ENCODE data around the gene GPR62. TPM values are rescaled to one million over a fixed set of nuclear protein-coding genes. Genes with fewer than 3 reads are reported as not detected.

Gene GPR62
- total RNA-seq, 2 experiments from 2014 or later, result not detected

- intact Hi-C loops (cut with micrococcal nuclease; ENCODE audit: unreplicated experiment), result no loop called here
- BruUV-seq (replicated peaks), result no TSS peak
Observed at GRCh38 chr3:51982838-51983577, 27.8 kb downstream of the GPR62 start, which contains the start of gene ACY1. Gene ACY1, plus strand, starts transcription at chr3:51983535. Its CDS starts 530 bp downstream, at chr3:51984065.

GRCh38 chr3:51983578-51984268, 28.5 kb downstream of the GPR62 start:
- Histone ChIP-seq H3K4me3 (ENCODE audit: low read depth, low read length, poor library complexity, severe bottlenecking) (peak overlapping the region; percentile 48), H3K4me2 (ENCODE audit: low read length) (peak overlapping the region; percentile 57; the same call in 1 of the 2 replicates), H2AFZ (ENCODE audit: low read length) (0 out of 2 replicates have a peak overlapping the region, but pooled peaks have one; percentile 28), H4K20me1 (ENCODE audit: insufficient read depth, low read length) (no peaks in the 10 kb centered on the region), H3K9me3 (ENCODE audit: low read length) (no peaks in the 10 kb centered on the region), H3K9me2 (ENCODE audit: insufficient read depth, low read length) (no peaks in the 10 kb centered on the region), H3K27ac (ENCODE audit: low read depth, low read length, poor library complexity, severe bottlenecking) (no peak overlapping the region), H3K4me1 (ENCODE audit: insufficient read depth, low read length, poor library complexity, severe bottlenecking) (peaks cover 8% of the 10 kb centered on the region), H3K36me3 (ENCODE audit: insufficient read depth, low read length) (no peaks in the 10 kb centered on the region), H3K79me2 (ENCODE audit: insufficient read depth, low read depth, low read length) (no peaks in the 10 kb centered on the region)
- TF ChIP-seq CTCF (conservative IDR thresholded peaks at IDR 0.05; ENCODE audit: low read length) (no peak), EZH2phosphoT487 (IDR thresholded peaks at IDR 0.05; ENCODE audit: borderline replicate concordance, low read depth, low read length) (no peak)
- ChIA-PET CTCF (ENCODE audit: unreplicated experiment) (no interaction called here), POLR2A (interaction anchor here (0.7 to 1.1 kb wide), 2 partner anchors 9 to 136 kb away, joined by 4 read pairs; no protein-coding TSS in a partner anchor)
- intact Hi-C loops (cut with micrococcal nuclease; ENCODE audit: unreplicated experiment), result no loop called here
- no TSS peak for BruUV-seq (replicated peaks)
- no peak for DNase-seq (ENCODE audit: low spot score)

More at GRCh38 chr3:51982838-51983577, 27.8 kb downstream of the GPR62 start, which contains the start of gene ACY1:
- Histone ChIP-seq H3K4me2 (ENCODE audit: low read length) (peak within 1 kb of the TSS; percentile 57; the same call in 1 of the 2 replicates), H4K20me1 (ENCODE audit: insufficient read depth, low read length) (no peaks in the 10 kb centered on the region), H3K36me3 (ENCODE audit: insufficient read depth, low read length) (no peaks in the 10 kb centered on the region), H3K79me2 (ENCODE audit: insufficient read depth, low read depth, low read length) (no peaks in the 10 kb centered on the region), H2AFZ (ENCODE audit: low read length) (0 out of 2 replicates have a peak within 1 kb of the TSS, but pooled peaks have one; percentile 28), H3K9me2 (ENCODE audit: insufficient read depth, low read length) (no peaks in the 10 kb centered on the region), H3K4me3 (ENCODE audit: low read depth, low read length, poor library complexity, severe bottlenecking) (peak within 1 kb of the TSS; percentile 48), H3K9me3 (ENCODE audit: low read length) (no peaks in the 10 kb centered on the region), H3K4me1 (ENCODE audit: insufficient read depth, low read length, poor library complexity, severe bottlenecking) (peaks cover 8% of the 10 kb centered on the region), H3K27ac (ENCODE audit: low read depth, low read length, poor library complexity, severe bottlenecking) (no peak within 1 kb of the TSS)
- CTCF ChIA-PET (ENCODE audit: unreplicated experiment), result interaction anchor here (1.0 kb wide), 1 partner anchor 14 kb away, joined by 4 read pairs; no protein-coding TSS in a partner anchor
- POLR2A ChIA-PET, result interaction anchor here (1.1 kb wide), 1 partner anchor 10 kb away, joined by 4 read pairs; no protein-coding TSS in a partner anchor
- DNase-seq (ENCODE audit: low spot score), result no peak
- TF ChIP-seq EZH2phosphoT487 (IDR thresholded peaks at IDR 0.05; ENCODE audit: borderline replicate concordance, low read depth, low read length) (no peak), CTCF (conservative IDR thresholded peaks at IDR 0.05; ENCODE audit: low read length) (no peak; the same call in 1 of the 2 replicates)

Data from OCI-LY7 (cell line).